Measurements from ENCODE around the gene SPG21.

DNA sequence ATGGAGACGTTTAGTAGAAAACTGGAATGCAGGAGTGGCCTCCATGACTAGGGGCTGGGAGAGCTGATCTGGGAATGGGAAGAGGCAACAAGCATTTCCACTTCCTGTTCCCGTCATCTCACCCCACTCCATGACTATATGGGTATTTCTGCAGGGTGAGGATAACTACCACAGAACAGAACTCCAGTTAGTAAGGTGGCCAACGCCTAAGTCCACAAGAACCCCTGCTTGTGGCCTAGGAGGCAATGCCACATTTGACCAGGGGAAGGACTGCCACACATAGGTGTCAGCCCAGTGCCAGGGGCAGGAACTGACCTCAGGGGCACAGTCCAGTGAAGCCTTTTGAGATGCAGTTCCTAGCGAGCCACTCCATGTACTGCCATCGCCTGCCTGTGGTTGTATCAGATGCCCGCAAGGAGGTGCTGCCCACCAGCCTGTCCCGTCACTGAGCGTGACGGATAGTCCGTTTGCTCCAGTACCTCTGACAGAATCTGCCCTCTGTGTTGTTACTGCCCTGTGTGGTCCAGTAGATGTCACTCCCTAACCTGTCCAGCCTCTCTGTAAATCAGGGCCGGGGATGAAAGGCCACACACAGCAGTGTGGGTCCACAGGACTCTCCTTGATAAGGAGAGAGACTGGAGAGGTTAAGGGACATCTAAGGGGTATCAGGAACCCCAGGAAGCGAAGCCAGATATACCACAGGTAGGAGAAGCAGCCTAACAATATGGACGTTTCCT is 43.3 kb upstream of the SPG21 start:
- TF ChIP-seq, protein P1, sequence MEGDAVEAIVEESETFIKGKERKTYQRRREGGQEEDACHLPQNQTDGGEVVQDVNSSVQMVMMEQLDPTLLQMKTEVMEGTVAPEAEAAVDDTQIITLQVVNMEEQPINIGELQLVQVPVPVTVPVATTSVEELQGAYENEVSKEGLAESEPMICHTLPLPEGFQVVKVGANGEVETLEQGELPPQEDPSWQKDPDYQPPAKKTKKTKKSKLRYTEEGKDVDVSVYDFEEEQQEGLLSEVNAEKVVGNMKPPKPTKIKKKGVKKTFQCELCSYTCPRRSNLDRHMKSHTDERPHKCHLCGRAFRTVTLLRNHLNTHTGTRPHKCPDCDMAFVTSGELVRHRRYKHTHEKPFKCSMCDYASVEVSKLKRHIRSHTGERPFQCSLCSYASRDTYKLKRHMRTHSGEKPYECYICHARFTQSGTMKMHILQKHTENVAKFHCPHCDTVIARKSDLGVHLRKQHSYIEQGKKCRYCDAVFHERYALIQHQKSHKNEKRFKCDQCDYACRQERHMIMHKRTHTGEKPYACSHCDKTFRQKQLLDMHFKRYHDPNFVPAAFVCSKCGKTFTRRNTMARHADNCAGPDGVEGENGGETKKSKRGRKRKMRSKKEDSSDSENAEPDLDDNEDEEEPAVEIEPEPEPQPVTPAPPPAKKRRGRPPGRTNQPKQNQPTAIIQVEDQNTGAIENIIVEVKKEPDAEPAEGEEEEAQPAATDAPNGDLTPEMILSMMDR (IDR thresholded peaks at IDR 0.05; ENCODE audit: low read depth, low read length, poor library complexity, severe bottlenecking), result peak; percentile 82
- TF ChIP-seq EZH2phosphoT487 (IDR thresholded peaks at IDR 0.05; ENCODE audit: borderline replicate concordance, low read length), result no peak

Data from DOHH2 (cell line).